ENCODE data around the gene SLIT3.
A peak's percentile ranks its signal among the peaks of the same experiment; 100 is the strongest.

The SLIT3 gene

GRCh38 chr5:168988699-168989098, 312.2 kb downstream of the SLIT3 start:
- DNase-seq (ENCODE audit: low read depth in 1 of 2, low spot score in 1 of 2), result no peak
- H3K4me3 ChIP-seq (replicated peaks; ENCODE audit: insufficient read depth, low read length), result no peak overlapping the region
- no peak for TF ChIP-seq POLR2AphosphoS5 (IDR thresholded peaks at IDR 0.05; ENCODE audit: low read depth)
- TF ChIP-seq, protein P1, sequence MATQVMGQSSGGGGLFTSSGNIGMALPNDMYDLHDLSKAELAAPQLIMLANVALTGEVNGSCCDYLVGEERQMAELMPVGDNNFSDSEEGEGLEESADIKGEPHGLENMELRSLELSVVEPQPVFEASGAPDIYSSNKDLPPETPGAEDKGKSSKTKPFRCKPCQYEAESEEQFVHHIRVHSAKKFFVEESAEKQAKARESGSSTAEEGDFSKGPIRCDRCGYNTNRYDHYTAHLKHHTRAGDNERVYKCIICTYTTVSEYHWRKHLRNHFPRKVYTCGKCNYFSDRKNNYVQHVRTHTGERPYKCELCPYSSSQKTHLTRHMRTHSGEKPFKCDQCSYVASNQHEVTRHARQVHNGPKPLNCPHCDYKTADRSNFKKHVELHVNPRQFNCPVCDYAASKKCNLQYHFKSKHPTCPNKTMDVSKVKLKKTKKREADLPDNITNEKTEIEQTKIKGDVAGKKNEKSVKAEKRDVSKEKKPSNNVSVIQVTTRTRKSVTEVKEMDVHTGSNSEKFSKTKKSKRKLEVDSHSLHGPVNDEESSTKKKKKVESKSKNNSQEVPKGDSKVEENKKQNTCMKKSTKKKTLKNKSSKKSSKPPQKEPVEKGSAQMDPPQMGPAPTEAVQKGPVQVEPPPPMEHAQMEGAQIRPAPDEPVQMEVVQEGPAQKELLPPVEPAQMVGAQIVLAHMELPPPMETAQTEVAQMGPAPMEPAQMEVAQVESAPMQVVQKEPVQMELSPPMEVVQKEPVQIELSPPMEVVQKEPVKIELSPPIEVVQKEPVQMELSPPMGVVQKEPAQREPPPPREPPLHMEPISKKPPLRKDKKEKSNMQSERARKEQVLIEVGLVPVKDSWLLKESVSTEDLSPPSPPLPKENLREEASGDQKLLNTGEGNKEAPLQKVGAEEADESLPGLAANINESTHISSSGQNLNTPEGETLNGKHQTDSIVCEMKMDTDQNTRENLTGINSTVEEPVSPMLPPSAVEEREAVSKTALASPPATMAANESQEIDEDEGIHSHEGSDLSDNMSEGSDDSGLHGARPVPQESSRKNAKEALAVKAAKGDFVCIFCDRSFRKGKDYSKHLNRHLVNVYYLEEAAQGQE (IDR thresholded peaks at IDR 0.05; ENCODE audit: insufficient replicate concordance, low read depth), result no peak
- TF ChIP-seq SPI1 (IDR thresholded peaks at IDR 0.05; ENCODE audit: borderline replicate concordance, low read depth), result no peak
- TF ChIP-seq CTCF (IDR thresholded peaks at IDR 0.05; ENCODE audit: insufficient read depth, low read length), result no peak
- TF ChIP-seq GABPA (IDR thresholded peaks at IDR 0.05; ENCODE audit: low read depth), result no peak
- H3K27me3 ChIP-seq (ENCODE audit: insufficient read depth, poor library complexity, severe bottlenecking), result no peaks in the 10 kb centered on the region
- no peak overlapping the region for H3K27ac ChIP-seq (replicated peaks)

DNA sequence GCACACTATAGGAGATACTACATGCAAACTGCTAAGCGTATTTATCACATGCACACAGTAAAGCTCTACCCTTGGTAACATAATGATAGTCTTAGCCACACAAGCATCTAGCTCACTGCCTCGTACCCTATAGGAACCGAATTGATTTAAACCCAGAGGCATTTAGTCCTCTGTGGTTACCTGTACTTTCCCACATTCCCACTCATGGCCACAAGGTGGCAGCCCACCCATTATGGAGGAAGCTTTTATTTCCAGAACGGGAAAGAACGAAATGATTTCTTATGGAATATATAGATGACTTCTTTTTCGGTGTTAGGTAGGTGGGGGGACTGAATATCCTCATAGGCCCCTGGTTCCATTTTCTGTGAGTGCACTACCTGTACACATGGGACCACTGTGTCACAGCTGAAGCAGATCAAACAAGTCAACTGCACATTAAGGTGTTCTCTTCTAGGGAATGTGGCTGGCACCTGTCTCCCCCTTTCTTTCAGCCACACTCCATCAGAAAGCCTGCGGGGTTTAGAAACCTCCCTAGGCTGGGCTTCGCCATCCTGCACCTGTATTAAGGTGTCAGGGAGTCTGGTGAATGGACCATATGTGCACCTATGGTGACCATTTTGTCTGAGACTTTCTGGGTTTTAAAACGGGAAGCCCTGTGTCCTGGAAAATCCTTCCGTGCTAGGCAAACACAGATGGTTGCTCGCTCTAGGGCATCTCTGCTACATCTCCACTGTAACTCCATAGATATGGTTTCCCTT, 313.2 kb downstream of the SLIT3 start:
- DNase-seq (ENCODE audit: low read depth in 1 of 2, low spot score in 1 of 2), result peak in 1 of 2 experiments; percentile 45

GRCh38 chr5:168985454-168985853, 315.5 kb downstream of the SLIT3 start:
- TF ChIP-seq CTCF (IDR thresholded peaks at IDR 0.05; ENCODE audit: insufficient read depth, low read length) (no peak), POLR2AphosphoS5 (IDR thresholded peaks at IDR 0.05; ENCODE audit: low read depth) (no peak), SPI1 (IDR thresholded peaks at IDR 0.05; ENCODE audit: borderline replicate concordance, low read depth) (no peak), GABPA (IDR thresholded peaks at IDR 0.05; ENCODE audit: low read depth) (no peak)
- TF ChIP-seq, protein P1 (IDR thresholded peaks at IDR 0.05; ENCODE audit: insufficient replicate concordance, low read depth), result no peak
- H3K27me3 ChIP-seq (ENCODE audit: insufficient read depth, poor library complexity, severe bottlenecking), result no peaks in the 10 kb centered on the region
- no peak overlapping the region for H3K4me3 ChIP-seq (replicated peaks; ENCODE audit: insufficient read depth, low read length)
- DNase-seq (ENCODE audit: low read depth in 1 of 2, low spot score in 1 of 2), result no peak
- no peak overlapping the region for H3K27ac ChIP-seq (replicated peaks)

More for the DNA sequence above, 313.2 kb downstream of the SLIT3 start:
- Histone ChIP-seq H3K4me3 (replicated peaks; ENCODE audit: insufficient read depth, low read length) (no peak overlapping the region), H3K27me3 (ENCODE audit: insufficient read depth, poor library complexity, severe bottlenecking) (no peaks in the 10 kb centered on the region), H3K27ac (replicated peaks) (no peak overlapping the region)
- TF ChIP-seq GABPA (IDR thresholded peaks at IDR 0.05; ENCODE audit: low read depth), result no peak
- TF ChIP-seq, protein P1 (IDR thresholded peaks at IDR 0.05; ENCODE audit: insufficient replicate concordance, low read depth), result no peak
- no peak for TF ChIP-seq SPI1 (IDR thresholded peaks at IDR 0.05; ENCODE audit: borderline replicate concordance, low read depth)
- TF ChIP-seq CTCF (IDR thresholded peaks at IDR 0.05; ENCODE audit: insufficient read depth, low read length), result peak; percentile 50
